HG02623 (cell line): ENCODE results near the gene RARB.
A peak's percentile ranks its signal among the peaks of the same experiment; 100 is the strongest.

Experiments
- ATAC-seq: cut with Tn5 transposase; IDR thresholded peaks from one replicate; pipeline ENCODE4 v1.9.1; 2021; ENCODE audit warnings: moderate library complexity; ENCODE audit not compliant: unreplicated experiment

Gene RARB

DNA sequence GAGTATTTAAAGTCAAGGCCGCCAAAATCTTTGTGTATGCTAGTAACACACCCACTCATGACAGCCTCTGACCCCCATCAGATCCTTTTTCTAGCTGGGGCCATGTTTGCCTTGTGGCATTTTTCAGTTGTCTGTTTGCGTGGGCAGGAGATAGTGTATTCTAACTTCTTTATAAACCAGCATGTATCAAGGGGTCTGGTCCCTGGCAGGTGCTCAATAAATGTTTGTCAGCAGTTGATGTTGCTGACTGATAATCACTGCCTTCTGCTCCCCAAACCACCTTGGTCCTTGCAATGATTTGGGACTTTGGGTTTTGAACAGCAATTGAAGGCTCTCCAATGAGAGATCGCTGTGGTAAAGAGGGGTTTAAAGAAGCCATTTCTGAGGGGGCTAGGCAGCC is 19.2 kb downstream of the RARB start:
- ATAC-seq = no peak

DNA sequence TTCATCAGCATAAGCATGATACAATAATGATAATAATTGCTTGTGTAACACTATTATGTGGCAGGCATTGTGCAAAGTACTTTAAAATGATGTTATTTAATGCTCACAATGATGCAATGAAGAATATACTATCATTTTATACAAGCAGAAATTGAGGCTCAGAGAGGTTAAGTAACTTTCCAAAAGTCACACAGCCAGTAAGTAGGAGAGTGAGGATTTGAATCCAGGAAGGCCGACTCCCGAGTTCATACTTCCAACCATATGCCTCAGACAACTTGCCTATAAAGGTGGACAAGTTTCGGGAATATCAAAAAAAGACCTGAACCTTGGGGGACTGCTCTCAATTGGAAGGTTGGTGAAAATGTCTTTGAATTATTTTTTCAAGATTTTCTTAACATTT is 19.9 kb downstream of the RARB start:
- no peak for ATAC-seq

DNA sequence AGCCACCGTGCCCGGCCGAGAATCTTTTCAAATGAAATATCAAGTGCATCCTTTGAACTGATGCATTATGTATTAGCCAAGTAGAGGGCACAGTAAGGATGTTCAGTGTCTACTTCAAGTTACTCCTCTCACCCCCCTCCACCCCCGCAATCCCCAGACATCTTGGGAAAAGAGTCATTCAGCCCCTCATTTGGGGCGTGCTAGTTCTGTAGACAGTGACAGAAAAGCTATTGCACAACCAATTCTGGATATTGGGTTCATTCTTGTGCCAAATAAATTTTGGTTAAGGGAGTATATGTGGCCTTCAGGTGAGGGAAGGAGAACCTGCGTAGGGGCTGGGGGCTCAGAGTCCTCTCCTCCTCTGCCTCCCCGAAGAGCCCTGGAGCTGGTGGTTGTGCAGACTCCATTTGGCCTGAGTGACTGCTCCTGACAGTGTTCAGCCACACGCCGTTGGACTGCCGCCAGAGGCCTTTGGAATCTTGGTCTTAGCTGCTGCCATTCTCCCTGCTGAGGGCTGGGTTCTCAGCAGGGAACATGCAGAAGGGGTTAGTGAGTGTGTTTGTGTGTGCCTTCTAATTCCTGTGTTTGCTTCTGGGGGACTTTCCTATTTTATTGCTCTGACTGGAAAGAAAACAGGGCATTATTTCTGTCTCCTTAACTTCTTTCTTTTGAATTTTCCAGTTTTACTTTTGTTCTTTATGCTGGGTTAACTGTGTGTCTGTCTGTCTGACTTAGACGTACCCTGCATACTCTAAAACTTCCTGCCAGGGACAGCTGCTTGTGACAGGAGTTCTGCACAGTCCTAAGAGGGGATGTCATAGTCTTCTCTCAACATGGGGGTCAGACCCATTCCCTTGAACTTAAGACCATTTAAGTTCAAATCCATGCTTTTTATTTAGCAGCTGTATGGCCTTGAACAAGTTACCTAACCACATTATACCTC is 21.0 kb downstream of the RARB start:
- ATAC-seq = no peak

DNA sequence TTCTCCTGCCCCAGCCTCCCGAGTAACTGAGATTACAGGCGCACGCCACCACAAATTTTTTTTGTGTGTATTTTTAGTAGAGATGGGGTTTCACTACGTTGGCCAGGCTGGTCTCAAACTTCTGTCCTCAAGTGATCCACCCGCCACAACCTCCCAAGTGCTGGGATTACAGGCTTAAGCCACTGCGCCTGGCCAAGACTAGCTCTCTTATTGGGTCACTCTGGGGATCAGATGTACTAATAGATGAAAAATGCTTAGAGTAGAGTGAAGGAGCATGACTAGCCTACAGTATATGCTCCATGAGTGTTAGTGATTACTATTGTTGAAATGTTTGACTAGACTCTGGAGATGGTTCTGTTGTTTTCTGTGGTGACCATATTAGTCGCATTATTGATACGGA is 21.8 kb downstream of the RARB start:
- no peak for ATAC-seq

DNA sequence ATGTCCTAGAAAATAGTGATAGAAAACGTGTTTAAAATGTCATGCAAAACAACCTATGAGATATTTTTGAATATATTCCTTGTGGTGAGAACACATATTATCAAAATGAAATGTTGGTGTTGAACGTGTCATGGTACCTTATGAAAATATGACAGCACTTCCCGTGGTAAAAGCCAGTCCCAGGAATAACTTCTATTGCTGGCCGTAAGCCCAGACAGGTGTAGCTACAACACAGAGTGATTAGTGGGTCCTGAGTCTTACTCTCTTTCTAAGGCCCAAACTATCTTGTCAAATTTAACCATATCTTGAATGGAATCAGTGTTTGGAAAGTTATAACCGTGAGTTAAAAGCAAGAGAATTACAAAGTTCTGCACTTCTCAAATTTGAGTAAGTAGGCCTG is 24.1 kb downstream of the RARB start:
- no peak for ATAC-seq

DNA sequence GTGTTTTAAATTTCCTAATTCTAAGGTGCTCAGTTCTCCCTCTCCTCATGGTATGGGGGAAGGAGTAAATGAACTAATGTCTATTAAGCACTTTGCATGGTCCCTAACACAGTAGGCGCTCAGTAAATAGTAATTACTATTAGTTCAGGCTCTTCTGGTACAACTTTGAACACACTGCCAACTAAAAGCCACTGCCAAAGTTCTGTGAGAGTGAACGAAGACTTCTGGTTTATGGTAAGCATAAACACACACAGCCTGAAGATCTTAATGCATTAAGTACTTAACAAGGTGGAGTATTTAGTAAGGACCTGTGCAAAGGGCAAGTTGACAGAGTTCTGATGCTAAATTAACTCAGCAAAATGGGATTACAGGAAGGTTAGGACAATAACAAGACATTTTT is 24.7 kb downstream of the RARB start:
- no peak for ATAC-seq

DNA sequence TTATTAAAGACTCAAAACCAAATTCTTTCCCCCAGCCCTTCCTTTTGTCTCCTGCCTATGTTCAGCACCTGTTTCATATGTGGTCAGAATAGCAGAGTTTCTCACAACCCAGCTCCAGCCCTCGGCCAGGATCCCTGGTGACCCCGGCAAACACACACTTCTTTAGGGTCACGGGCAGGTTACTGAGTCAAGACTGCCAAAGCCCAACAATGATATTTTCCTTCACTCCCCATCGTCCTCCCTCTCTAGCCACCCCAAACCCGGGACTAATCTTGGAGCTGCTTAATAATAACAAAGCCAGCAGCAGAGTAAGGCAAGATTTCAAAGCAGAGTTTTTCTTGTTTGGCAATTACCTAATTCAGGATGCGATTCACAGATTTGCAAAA is 25.5 kb downstream of the RARB start:
- ATAC-seq = no peak

DNA sequence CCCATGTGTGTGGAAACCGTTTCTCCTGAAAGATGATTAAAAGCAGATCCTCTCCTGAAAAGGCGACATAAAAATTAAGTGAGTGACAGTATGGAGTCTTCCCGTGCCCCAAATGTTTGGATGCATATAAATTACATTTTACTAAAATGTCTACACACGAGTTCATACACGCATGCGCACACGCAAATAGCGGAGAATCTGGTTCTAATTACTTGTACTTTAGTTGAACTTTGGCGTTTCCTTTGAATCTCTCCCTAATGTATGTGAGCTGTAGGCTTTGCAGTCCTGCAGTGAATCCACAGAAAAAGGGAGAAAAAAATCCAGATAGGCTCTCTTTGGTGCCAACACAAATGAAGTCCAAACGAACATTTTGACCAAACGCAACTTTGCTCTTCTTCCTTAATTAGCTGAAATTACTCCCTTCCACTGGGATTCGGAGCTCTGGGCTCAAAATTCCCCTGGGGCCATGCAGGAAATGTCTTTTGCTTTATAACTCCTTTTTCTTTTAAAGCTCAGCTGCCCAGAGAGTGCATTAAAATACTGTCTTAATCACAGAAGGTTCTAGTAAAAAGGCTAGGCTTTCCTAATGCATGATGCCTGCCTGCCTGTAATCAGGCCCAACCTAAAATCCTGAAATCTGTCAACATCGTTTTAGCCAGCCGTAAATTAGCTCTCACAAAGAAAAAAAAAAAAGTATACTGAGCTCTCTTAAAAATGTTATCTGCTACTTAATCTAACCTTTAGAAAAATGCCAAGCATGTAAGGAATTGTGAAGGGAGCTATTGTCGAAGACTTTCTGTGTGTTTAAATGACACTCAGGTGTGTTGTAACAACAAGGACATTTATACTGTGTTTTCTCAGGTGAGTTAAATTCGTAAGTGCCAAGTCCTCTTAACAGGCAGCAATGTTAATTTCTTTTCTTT is 26.2 kb downstream of the RARB start:
- no peak for ATAC-seq

DNA sequence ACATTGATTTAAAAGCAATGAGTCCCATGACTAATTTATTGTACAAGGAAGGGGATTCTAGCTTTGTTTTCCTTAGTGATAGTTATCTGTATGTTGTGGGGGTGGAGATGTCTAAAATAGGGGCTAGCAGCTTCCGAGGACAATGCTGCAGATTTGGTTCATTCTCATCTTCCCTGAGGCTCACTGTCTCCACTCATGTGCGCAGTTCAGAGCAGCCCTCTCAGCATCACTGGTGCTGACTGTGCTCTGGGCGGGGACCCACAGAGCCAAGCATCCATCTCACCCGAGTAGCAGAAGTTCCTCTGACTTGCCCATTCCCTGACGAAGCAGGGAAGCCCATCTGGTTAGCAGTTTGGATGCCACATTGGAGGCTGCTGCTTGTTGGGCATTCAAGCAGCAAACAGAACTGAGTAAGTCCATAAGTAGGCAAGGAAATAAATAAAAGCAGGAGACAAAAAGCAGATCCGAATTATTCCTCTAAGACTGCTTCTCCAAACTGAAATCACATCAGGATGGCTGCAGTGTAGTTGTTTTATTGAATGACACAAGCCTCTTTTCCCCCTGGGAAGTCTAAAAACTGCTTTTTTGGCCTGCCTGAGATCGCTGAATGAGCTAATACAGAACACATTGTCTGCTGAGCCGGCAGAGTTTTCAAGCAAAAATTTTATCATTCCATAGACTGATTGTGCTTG is 27.5 kb downstream of the RARB start:
- no peak for ATAC-seq

DNA sequence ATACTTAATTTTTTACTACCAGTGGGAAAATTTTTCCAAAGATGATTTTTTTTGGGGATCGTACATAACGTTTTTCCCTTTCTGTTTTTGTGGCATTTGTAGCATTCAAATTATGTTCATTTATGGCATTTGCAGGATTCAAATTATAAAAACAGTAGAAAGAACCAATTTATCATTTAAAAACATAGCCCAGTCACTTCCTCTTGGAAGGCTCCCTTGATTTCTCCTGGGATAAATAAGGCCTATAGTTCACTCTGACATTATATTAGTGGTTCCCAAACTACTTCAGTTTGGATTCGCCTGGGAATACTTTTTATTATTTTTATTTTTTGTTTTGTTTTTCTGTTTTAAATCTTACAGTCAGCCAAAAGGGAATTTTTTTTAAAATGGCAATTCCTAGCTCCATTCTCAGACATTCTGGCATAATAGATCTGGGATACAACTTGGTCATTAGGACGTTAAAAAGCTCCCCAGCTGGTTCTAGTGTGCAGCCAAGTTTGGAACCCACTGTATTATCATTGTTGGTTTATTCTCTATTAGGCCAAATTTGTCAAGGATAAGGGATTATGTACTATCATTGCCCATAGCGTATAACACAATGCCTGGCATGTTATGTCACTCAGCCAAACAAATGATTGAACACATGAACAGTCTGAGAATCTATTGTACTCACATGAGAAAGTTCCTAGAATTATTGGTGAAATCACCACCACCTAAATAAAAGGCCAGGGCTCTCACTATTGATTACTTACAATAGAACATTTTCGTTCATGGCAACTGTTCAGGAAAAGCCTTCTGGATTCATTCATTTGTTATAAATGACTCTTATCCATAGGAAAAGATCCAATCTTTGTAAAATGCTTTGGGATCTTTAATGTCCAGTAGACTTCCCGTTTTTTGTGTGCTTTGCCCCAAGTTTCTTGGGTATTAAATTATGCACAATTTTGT is 28.9 kb downstream of the RARB start:
- ATAC-seq = no peak

DNA sequence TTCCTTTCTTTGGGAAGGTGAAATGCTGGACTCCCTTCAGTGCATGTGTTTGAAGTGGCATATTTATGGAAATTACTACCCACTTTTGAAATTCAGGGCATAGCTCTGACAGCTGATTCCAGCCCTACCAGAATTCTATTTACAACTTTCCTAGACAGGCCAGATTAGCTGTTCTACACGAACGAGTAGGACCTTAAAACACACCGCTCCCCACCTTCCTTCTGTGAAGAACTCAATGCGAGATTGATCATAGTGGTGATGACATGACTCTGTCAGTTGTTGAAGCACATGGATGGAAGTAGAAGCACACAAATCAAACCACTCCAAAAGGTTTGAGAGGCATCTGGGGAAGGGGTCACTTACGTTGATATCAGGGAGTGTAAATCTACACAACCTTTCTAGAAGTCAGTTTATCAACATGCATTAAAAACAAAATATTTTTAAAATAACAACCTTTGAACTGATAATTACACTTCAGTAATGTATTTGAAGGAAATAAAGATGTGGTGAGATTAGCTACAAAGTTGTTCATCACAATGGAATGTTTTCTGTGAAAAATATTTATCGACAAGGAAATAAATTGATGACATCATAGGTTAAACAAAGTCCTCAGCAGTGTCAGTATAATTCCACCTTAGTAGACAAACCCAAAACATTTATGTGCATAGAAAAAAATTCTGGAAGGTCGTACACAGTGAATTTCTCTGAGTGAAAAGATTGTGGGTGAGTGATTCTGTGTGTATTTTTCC is 29.8 kb downstream of the RARB start:
- ATAC-seq = no peak

DNA sequence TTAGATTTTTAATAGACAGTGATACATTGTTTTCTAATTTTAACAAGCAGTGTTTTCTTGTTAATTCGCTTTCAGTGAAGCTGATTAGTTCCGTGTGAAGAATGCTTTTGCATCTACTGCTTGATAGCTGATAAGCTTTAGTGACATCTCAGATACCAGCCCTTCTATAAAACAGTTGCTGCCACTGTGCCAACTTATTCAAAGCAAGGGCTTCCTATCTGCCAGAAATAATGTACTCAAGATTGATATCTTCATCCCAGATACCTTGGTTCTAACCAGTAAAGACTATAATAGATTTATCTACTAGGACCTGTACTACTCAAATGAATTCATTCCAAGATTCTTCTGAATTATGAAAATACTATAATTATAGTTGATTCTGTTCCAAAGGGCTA is 30.4 kb downstream of the RARB start:
- no peak for ATAC-seq

DNA sequence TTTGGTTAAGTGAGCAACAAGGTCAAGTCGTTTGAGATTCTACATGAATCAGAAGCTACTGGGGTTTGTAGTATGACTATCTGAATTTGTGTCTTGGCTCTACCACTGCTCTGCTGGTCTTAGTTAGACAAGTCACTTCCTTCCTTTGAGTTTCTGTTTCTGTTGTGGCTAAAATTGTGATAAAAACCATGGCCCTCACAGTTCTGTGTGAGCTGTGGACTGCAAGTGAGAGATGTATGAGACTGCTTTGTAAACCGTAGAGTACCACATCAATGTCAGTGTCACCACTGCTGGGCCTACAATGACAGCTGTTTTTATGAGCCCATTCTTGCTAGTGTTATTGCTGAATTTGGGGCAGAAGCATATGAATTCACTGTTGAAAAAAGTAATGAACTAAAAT is 32.7 kb downstream of the RARB start:
- ATAC-seq = peak; percentile 94

DNA sequence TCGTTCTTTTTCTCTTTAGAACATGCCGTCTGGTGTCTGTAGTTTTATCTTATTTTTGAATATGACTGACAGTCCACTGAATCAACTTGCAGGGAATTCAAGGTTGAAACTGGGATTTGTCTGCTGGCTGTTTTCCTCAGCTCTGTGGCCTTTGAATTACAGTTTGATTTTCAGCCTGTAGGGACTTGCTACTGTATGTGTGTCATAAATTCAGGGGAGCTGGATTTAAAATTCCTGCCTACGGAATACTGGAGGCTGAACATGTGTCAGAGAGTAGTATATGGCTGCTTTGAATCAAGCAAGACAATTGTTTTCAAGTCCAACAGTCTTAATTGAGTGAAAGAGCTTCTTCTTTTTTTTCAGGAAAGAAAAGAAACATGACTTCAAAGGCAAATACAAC is 33.9 kb downstream of the RARB start:
- no peak for ATAC-seq

DNA sequence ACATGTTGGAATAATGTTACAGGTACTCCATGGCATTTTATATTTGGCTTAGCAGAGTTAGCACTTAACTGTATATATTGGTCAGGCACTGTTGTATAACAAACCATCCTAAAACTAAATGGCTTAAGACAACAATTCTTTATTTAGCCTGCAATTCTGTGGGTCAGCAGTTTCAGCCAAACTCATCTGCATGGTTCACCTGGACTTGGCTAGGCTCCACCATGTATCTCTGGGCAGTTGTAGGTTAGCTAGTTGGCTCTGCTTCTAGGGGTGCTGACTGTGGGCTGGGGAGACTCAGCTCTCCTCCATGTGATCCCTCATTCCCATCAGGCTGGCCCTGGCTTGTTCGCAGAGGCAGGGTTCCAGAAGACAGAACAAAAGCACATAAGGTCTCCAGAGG is 34.4 kb downstream of the RARB start:
- no peak for ATAC-seq

DNA sequence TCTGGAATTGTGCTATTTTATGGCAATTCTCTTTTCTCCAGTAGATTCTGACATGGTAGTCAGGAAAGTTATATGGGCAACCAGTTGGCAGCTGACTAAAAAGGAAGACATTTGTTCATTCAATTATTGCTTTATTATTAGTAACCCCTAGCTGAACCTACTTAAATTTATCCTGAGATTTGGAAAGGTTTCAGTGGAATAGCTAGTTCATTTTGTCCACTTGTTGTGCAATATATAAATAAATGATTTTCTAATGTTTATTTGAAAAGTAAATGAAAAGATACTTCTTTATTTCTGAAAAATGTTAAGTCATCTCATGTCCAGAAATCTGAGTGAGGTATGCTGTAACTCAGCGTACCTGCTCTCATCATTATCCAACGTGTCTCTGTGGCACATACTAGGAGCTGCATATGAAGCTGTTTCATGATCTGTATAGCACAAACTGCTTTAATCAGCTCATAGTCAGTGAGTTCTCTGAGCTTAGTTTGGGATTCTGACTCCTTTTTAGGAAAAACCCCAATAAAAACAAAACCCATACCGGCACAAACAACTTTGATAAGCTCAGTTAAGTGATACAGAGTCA is 35.9 kb downstream of the RARB start:
- ATAC-seq = no peak

DNA sequence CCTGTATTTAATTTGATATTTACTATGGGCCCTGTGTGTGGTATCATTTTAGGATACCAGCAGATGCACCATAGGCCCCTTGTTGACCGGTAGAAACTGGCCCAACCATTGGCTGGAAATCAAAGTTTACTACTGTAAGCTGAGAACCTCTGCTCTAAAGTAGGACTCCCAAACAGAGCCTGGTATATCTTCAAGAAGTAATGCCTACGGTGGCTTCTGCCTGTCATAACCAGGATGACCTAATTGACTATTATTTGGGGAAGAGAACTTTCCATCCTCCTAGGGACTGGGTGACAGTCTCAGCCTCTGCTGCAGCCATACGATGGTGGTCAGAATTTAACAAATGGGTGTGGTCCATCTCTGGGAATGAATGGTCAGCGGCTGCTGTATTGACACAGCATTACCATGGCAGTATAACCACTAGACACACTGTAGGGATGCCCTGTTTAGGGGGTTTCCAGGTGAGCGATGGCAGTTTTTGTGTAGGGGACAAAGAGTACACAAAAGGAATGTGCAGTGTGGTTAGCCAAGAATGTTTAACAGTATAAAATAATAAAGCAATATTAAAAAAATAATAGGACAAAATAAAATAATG is 37.3 kb downstream of the RARB start:
- no peak for ATAC-seq

DNA sequence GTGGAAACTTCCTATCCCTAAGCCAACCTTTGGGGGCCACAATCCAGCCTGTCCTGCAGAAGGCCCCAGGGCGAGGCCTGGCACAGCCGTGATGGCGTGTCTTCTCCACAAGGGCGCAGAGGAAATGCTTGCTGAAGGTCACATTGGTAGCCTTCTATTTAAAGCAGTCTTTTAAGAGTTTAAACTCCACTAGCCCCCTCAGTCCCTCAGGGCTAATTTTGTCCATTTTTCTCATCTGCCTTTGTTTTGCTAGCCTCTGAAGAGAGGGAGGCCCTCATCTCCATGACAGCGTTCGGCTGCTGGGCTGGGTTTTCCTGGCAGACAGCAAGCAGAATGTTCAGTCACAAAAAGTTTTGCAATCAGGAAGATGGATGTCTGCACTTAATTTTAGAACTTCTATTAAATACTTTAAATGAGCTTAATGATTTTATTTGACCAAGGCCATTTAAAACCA is 40.8 kb downstream of the RARB start:
- no peak for ATAC-seq

DNA sequence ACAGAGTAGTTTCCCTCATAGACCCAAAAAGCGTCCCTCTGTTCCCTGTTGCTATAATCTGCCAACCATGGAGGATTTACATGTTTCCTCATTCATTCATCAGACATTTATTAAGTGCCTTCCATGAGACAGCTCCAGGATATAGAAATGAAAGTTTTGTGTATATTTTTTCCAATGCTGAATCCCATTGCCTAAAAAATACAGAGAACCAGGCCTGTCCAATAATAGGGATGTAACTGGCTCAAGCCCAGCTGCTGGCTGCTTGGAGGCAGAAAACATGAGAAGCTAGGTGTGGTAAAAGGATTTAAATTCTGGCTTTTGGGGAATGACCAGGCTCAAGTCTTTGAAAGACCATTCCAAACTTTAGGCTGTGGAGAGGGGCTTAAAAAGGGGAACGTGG is 41.5 kb downstream of the RARB start:
- no peak for ATAC-seq
